OCI-LY3 (cell line): ENCODE measurements around the gene WDR91.

Experiments used
- EZH2phosphoT487 ChIP-seq: fragments of 200-600 bp; shearing (Covaris generic); IDR thresholded peaks from 2 replicates; pipeline ENCODE4 v1.6.1; 2018; ENCODE audit warnings: antibody characterized with exemption, mixed run types, low read depth
- TF ChIP-seq, protein P1 (sequence below): fragments of 200-600, 300-600 bp; sonication (generic); IDR thresholded peaks from 2 replicates; pipeline ENCODE4 v1.5.1; 2014; ENCODE audit warnings: antibody characterized with exemption, low read length, low read depth

- TF ChIP-seq, protein P1, sequence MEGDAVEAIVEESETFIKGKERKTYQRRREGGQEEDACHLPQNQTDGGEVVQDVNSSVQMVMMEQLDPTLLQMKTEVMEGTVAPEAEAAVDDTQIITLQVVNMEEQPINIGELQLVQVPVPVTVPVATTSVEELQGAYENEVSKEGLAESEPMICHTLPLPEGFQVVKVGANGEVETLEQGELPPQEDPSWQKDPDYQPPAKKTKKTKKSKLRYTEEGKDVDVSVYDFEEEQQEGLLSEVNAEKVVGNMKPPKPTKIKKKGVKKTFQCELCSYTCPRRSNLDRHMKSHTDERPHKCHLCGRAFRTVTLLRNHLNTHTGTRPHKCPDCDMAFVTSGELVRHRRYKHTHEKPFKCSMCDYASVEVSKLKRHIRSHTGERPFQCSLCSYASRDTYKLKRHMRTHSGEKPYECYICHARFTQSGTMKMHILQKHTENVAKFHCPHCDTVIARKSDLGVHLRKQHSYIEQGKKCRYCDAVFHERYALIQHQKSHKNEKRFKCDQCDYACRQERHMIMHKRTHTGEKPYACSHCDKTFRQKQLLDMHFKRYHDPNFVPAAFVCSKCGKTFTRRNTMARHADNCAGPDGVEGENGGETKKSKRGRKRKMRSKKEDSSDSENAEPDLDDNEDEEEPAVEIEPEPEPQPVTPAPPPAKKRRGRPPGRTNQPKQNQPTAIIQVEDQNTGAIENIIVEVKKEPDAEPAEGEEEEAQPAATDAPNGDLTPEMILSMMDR: no peak
- TF ChIP-seq EZH2phosphoT487: no peak
Measured at GRCh38 chr7:135166338-135166990, 44.9 kb downstream of the WDR91 start.
